GM18951 (cell line): ENCODE measurements around the gene TXNDC11.

Experiments used
- POLR2A ChIP-seq: IDR thresholded peaks from 4 replicates; pipeline ENCODE4 v1.6.1; 2011; ENCODE audit warnings: mild to moderate bottlenecking; ENCODE audit not compliant: insufficient read length, insufficient read depth; ENCODE audit errors: extremely low read depth
- in situ Hi-C: fragments of 300-500 bp; cut with MboI; formaldehyde crosslinking; loops from one replicate; pipeline ENCODE4 v1.12.0; 2022; ENCODE audit warnings: low sequenced_read_pairs, mixed read lengths, inconsistent platforms; ENCODE audit not compliant: unreplicated experiment

The TXNDC11 gene

DNA sequence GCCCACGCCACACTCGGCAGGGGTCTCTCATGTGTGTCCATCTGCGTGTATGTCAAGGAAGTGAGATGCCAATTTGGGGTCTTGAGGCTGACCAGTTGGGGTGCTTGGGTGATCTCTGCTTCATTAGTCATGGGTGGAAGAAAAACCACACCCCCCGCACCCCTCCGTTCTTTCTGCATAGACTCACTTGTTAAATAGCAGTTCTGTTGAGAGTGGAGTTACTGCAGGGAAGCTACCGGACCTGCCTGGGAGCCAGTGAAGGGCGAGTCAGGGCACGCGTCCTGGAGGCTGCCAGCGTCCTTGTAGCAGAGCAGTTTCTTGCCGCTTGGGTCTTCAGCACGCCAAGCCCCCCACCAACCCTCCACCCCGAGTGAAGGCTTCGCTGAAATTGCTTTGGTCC, 65.9 kb downstream of the TXNDC11 start:
- in situ Hi-C loops = no loop called here
- no peak for TF ChIP-seq POLR2A

DNA sequence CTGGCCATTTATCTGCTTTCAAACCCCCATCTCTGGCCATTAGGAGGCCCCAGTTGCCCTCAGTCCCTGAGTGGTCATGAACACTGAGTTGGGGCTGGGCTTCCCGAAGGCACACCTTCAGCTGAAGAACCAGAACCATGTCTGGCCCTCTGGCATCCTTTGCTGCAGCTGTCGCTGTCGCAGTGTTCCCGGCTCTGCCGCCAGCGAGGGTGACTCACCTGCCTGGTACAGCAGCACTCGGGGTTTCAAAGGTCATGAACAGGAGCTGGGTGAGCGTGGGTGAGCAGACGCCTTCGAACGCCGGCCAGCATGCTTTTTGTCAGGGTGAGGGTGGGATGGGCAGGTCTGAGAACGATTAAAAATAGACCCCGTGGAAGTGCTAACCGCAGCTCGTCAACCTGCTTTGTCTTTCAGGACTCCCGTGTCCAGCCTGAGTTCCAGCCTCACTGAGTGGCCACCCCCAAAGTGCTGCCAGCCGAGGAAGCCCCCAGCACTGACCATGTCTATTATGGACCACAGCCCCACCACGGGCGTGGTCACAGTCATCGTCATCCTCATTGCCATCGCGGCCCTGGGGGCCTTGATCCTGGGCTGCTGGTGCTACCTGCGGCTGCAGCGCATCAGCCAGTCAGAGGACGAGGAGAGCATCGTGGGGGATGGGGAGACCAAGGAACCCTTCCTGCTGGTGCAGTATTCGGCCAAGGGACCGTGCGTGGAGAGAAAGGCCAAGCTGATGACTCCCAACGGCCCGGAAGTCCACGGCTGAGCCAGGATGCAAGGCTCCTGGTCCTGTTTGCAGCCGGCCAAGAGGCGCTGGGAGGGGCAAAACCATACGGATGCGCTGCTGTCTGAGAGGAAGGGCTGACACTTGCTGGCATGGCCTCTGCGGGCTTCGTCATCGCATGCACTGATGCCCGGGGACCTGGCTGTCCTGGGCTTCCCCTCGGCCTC, 66.8 kb downstream of the TXNDC11 start:
- no peak for TF ChIP-seq POLR2A
- in situ Hi-C loops = no loop called here

DNA sequence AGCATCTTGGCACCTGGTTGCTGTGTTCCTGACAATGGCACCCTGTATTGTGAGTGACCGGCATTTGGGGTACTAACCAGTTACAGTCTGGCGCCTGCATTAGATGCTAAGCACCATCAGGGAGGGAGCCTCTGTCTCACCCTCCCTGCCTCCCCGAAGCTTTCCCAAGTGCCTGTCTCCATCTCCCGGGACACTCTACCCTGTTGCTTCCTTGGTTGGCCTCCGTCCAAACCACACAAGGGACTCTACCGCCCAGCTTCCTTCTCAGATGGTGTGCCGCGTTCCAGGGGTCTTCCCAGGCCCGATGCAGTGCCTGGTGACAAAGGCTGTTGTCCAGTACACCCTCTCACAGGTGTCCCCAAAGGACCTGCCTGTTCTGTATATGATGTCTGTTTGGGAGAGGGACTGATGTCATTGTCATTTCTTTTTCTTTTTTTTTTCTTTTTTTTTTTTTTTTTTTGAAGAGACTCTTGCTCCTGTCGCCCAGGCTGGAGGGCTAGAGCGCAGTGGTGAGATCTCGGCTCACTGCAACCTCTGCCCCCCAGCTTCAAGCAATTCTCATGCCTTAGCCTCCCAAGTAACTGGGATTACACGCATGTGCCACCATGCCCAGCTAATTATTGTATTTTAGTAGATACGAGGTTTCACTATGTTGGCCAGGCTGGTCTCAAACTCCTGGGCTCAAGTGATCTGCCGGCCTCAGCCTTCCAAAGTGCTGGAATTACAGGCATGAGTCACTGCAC, 67.7 kb downstream of the TXNDC11 start:
- in situ Hi-C loops = loop anchor here (25.0 kb wide), 1 partner anchor 713 kb away; no protein-coding TSS in a partner anchor
- TF ChIP-seq POLR2A = no peak

DNA sequence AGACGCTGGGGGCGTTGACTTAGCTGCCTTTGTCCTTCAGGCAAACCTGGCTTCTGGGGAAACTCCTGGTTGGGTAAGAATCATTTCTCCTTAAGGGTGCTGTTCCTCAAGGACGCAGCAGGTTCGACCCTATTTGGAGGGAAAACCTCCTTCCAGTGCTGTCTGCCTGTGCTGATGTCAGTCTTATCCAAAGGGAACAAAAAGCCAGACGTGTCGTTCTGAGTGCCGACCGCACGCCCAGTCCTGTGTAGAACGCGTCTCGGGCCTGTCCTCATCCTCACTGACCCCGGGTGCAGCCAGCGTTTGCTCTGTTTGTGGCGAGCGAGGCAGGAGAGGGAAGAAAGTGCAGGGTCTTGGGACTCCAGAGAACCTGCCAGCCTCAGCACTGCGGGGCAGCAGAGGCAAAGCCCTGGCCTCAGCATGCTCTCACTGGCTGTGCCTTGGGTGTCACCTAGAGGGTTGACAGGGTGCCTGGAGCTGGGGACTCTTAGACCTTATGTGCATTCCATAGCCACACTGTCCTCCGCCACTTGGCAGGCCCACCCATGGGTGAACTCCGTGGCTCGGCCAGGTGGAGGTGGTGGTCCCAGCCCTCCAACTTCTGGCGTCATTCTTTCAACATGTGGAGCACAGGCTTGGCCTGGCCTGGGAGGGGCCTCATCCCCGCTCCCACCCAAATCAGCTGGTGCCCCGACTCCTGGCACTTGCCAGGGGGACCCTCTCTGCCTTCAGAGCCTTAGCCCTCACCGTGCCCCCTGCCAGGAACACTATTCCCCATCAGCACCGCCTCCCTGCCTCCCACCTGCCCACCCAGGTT, 68.4 kb downstream of the TXNDC11 start:
- in situ Hi-C loops = loop anchor here (25.0 kb wide), 1 partner anchor 712 kb away; no protein-coding TSS in a partner anchor
- no peak for TF ChIP-seq POLR2A

DNA sequence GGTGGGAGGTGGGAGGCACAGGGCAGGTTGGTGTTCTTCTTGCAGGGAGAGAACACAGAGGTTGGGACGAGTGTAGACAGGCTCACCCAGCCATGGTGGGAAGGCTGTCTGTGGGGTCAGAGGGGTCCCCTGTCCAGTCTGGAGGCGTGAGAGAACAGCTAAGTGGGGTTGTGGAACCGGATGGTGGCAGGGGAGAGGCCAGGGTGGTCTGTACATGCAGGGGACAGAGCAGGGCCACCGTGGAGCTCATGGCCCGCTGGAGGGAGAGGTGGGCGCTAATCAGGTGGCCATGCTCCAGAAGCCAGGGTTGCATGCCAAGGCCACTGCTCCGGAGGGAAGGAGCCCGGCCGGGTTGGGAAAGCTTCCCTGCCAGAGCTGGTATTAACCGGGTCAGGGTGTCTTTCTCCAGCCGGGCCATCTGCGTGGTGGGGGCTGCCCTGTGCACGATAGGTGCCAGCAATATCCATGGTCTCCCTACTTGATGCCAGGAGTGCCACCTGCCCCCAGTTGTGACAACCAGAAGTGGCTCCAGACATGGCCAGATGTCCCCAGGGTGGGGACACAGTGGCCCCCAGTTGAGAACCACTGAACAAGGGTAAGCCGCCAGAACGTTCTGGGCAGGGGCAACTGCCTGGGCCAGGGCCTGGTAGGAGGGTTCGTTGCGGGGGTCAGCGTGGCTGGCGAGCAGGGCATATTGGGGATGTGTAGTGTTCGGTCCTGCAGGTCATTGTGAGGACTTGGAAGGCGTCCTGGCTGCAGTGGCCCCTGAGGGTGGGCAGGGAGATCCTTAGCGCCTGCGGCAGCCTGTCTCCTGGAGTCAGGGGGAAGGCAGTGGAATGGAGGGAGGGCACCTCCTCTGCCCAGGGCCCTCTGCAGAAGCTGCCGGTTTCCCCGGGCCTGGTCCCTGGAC, 69.3 kb downstream of the TXNDC11 start:
- TF ChIP-seq POLR2A = no peak
- in situ Hi-C loops = loop anchor here (25.0 kb wide), 1 partner anchor 711 kb away; no protein-coding TSS in a partner anchor

DNA sequence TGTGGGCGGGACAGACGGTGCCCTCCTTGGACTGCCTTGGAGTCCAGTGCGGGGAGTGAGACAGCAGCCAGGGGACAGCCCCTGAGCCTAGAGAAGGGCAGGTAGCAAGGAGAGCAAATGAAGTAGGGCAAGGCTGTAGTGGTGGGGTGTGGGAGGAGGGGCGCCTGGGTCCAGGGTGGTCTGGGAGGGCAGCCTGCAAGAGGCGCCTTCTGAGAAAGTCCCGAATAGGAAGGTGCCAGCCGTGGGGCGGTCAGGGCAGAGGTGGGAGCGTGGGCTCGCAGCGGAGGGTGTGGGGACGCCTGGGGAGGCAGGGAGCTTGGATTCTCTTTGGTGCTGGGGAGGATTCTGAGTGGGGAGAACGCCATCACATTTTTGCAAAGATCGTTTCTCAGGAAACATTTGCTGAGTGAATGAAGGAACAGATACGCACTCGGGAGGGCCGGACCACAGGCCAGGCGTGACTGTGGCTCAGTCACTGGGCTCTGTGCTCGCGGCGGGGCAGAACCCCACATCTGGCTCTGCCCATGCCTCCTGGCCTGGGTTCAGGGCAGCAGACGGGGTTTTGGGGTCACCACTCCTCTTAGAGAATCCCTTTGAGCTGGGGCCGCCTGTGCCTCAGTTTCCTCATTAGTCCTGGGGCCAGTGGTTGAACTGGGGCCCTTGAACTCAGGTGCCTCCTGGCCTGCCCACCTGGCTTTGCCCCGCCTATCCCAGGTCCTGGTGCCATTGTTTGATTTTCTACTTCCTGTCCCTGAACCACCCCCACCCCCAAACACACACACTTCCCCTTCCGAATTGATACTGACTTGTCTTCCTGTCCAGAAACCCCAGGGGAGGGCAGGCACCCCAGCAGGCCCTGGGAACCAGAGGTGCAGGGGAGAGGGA, 70.2 kb downstream of the TXNDC11 start:
- in situ Hi-C loops = loop anchor here (25.0 kb wide), 1 partner anchor 710 kb away; no protein-coding TSS in a partner anchor
- no peak for TF ChIP-seq POLR2A

DNA sequence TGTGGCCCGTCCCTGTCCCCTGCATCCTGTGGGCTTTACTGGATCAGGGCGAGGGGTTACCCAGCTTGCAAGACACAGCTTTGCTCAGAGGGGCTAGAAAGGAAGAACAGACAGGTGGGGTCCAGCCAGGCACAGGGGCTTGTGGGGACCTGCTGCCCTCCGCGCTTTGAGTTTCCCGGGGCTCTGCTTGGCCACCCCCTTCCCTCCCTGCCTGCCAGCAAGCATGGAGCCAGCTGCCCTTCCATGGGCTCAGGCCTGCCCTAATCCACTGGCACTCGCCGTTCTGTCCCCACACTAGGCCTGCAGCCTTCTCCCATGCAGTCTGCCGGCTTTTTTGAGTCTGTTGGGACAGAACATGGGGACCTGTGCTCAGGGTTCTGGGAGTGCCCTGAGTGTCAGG, 71.0 kb downstream of the TXNDC11 start:
- no peak for TF ChIP-seq POLR2A
- in situ Hi-C loops = loop anchor here (25.0 kb wide), 1 partner anchor 709 kb away; no protein-coding TSS in a partner anchor

DNA sequence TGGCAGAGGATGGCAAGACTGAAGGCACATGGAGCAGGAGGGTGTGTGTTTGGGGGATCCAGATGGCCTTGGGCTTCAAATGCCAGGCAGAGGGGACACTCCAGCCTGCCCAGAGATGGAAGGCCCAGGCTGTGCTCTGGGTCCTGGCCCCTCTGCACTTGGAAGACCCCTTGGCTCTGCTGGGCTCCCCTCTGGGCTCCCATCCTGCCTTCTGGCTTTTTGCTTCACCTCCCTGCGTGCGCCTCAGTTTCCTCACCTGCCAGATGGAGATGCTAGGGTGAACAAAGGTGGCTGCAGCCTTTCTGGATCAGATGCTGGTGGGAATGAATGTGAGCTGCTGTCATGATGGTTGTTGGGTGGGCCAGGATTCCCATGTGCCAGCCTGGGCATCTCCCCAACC, 71.4 kb downstream of the TXNDC11 start:
- TF ChIP-seq POLR2A = no peak
- in situ Hi-C loops = loop anchor here (25.0 kb wide), 1 partner anchor 709 kb away; no protein-coding TSS in a partner anchor

DNA sequence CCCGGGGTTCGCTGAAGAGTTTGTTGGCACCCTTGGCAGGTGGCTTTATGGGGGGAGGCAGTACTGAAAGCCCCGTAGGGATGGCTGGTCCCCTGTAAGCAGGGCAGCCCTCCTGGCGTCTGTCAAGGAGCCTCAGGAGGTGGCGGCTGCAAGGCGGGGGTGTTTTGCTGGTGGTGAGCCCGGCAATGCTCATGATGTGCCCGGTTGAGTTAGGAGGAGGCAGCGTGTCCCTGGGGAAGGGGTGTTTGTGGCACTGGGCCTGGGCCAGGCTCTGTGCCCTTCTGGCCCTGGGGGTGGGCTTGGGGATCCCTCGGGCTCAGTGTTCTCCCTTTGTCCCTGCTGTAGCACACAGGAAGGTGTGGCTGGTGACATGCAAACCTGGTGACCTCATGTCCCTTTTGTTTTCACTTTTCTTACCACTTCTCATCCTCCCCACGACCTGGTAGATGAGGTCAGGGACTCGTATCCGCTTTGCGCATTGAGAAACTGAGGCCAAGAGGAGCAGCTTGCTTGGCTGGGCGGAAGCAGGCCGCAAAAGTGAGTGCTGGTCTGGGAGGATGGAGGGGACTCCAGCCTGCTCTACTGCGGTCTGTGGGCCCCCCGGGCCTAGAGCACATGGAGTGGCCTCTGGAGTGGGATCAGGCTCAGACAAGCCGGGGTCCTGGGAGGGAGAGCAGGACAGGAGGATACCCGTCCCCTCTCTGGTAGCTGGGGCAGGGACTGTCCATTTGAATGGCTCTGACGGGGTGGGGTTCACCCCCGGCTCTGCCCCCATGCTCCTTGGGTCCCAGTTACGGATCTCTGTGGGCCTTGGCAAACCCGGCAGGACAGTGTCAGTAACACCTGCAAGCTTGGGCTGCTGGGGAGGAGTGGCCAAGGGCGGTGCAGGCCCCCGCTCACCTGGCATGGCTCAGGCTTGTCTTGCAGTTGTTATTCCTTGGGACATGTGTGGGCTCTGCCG, 72.2 kb downstream of the TXNDC11 start:
- in situ Hi-C loops = loop anchor here (25.0 kb wide), 1 partner anchor 708 kb away; no protein-coding TSS in a partner anchor
- no peak for TF ChIP-seq POLR2A
